Measurements from ENCODE around the gene RAD1.

- TF ChIP-seq, protein P1, sequence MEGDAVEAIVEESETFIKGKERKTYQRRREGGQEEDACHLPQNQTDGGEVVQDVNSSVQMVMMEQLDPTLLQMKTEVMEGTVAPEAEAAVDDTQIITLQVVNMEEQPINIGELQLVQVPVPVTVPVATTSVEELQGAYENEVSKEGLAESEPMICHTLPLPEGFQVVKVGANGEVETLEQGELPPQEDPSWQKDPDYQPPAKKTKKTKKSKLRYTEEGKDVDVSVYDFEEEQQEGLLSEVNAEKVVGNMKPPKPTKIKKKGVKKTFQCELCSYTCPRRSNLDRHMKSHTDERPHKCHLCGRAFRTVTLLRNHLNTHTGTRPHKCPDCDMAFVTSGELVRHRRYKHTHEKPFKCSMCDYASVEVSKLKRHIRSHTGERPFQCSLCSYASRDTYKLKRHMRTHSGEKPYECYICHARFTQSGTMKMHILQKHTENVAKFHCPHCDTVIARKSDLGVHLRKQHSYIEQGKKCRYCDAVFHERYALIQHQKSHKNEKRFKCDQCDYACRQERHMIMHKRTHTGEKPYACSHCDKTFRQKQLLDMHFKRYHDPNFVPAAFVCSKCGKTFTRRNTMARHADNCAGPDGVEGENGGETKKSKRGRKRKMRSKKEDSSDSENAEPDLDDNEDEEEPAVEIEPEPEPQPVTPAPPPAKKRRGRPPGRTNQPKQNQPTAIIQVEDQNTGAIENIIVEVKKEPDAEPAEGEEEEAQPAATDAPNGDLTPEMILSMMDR (IDR thresholded peaks at IDR 0.05) = no peak
- no peak for TF ChIP-seq POLR2A (IDR thresholded peaks at IDR 0.05)
Observed at GRCh38 chr5:34876275-34876674, 39.0 kb downstream of the RAD1 start.

Measured in heart left ventricle (tissue), 13 donors.